ENCODE results near the gene SOX9.

DNA sequence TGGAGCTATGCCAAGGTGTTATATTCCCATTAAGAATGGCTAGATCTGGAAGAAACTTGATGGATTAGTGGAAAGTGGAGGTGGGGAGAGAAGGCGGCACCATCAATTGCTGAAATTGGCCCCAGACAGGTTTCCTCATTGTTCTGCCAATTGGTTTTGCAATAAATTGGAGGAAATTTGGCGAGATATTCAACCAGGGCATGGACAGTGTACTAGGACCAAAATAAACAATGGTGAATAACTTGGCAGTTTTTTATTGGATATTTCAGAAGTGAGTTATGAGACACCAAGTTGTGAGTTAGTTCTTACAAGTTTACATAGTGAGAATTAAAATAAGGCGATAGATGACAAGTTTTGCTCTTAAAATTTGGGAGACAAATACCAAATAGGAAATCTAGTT, 41.1 kb upstream of the SOX9 start:
- TF ChIP-seq, protein P1, sequence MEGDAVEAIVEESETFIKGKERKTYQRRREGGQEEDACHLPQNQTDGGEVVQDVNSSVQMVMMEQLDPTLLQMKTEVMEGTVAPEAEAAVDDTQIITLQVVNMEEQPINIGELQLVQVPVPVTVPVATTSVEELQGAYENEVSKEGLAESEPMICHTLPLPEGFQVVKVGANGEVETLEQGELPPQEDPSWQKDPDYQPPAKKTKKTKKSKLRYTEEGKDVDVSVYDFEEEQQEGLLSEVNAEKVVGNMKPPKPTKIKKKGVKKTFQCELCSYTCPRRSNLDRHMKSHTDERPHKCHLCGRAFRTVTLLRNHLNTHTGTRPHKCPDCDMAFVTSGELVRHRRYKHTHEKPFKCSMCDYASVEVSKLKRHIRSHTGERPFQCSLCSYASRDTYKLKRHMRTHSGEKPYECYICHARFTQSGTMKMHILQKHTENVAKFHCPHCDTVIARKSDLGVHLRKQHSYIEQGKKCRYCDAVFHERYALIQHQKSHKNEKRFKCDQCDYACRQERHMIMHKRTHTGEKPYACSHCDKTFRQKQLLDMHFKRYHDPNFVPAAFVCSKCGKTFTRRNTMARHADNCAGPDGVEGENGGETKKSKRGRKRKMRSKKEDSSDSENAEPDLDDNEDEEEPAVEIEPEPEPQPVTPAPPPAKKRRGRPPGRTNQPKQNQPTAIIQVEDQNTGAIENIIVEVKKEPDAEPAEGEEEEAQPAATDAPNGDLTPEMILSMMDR (conservative IDR thresholded peaks at IDR 0.05): no peak
- TF ChIP-seq EZH2 (IDR thresholded peaks at IDR 0.05; ENCODE audit: low read depth): no peak

All from PC-9 (cell line).